ENCODE data around the gene LRRC38. TPM values are rescaled to one million over a fixed set of nuclear protein-coding genes. Genes with fewer than 3 reads are reported as not detected.

LRRC38 gene
- total and polyA plus RNA-seq, 2 of the 4 experiments (the other 2 are of a cell fraction) = not detected

GRCh38 chr1:13550663-13551062, 36.9 kb upstream of the LRRC38 start:
- H3K9me3 ChIP-seq (ENCODE audit: control insufficient read depth, insufficient read depth, low read length) = peaks cover 14% of the 10 kb centered on the region
- no CpG with 5 or more reads among the region's 4 CpGs for WGBS, 2 experiments (ENCODE audit: extremely low coverage in 2 of 2, insufficient read length in 1 of 2)
- no peak overlapping the region for H3K27ac ChIP-seq (ENCODE audit: insufficient read depth, low read length)
- H3K9ac ChIP-seq (ENCODE audit: low read depth, low read length) = no peak overlapping the region
- no peak overlapping the region for H3K4me3 ChIP-seq (ENCODE audit: insufficient read depth, low read depth, low read length)
- H2BK120ac ChIP-seq (ENCODE audit: low read depth, low read length) = no peak overlapping the region
- no peaks in the 10 kb centered on the region for H4K20me1 ChIP-seq (ENCODE audit: insufficient read depth, low read length)
- no peaks in the 10 kb centered on the region for H3K27me3 ChIP-seq (ENCODE audit: control insufficient read depth, insufficient read depth, low read length)
- ATAC-seq (ENCODE audit: low read depth) = no peak
- no peak overlapping the region for H2BK5ac ChIP-seq (ENCODE audit: low read depth, low read length, poor library complexity, severe bottlenecking)
- no peak overlapping the region for H2AK5ac ChIP-seq (ENCODE audit: low read depth, low read length)
- no peak overlapping the region for H2BK15ac ChIP-seq (ENCODE audit: low read depth, low read length)
- no TSS peak for BruUV-seq (replicated peaks)
- H3K4me1 ChIP-seq (ENCODE audit: control insufficient read depth, insufficient read depth, low read length) = no peaks in the 10 kb centered on the region
- in situ Hi-C loops (cut with MboI; ENCODE audit: low sequenced_read_pairs) = no loop called here
- no peak overlapping the region for H2BK20ac ChIP-seq (ENCODE audit: low read depth, low read length)
- POLR2A ChIA-PET (ENCODE audit: unreplicated experiment) = no interaction called here
- TF ChIP-seq MAZ (IDR thresholded peaks at IDR 0.05; ENCODE audit: borderline replicate concordance, low read depth, low read length) (no peak), RFX5 (IDR thresholded peaks at IDR 0.05; ENCODE audit: low read depth, low read length) (no peak), USF2 (IDR thresholded peaks at IDR 0.05; ENCODE audit: low read depth, low read length) (no peak), BHLHE40 (IDR thresholded peaks at IDR 0.05; ENCODE audit: low read depth, low read length) (no peak), CTCF (conservative IDR thresholded peaks at IDR 0.05; ENCODE audit: low read depth, low read length) (no peak), SMC3 (IDR thresholded peaks at IDR 0.05; ENCODE audit: low read depth, low read length) (no peak), RAD21 (IDR thresholded peaks at IDR 0.05; ENCODE audit: low read length) (no peak), CHD1 (IDR thresholded peaks at IDR 0.05; ENCODE audit: low read depth, low read length) (no peak), MAFK (IDR thresholded peaks at IDR 0.05; ENCODE audit: low read depth, low read length) (no peak), CEBPB (IDR thresholded peaks at IDR 0.05; ENCODE audit: low read depth, low read length) (no peak), ELK1 (IDR thresholded peaks at IDR 0.05; ENCODE audit: borderline replicate concordance, low read depth, low read length) (no peak)
- no peak for DNase-seq
- H3K56ac ChIP-seq (ENCODE audit: extremely low read depth, insufficient read depth, low read length) = no peak overlapping the region
- H3K4ac ChIP-seq (ENCODE audit: low read depth, low read length) = no peak overlapping the region
- no peaks in the 10 kb centered on the region for H3K9me1 ChIP-seq (ENCODE audit: insufficient read depth, low read length)
- H3K18ac ChIP-seq (ENCODE audit: low read depth, low read length) = no peak overlapping the region
- H4K91ac ChIP-seq (ENCODE audit: insufficient read depth, low read depth, low read length) = no peak overlapping the region
- no peak overlapping the region for H3K4me2 ChIP-seq (ENCODE audit: low read depth, low read length)
- dilution Hi-C loops (cut with HindIII; ENCODE audit: low sequenced_read_pairs, unreplicated experiment) = no loop called here
- intact Hi-C loops (cut with micrococcal nuclease) = no loop called here
- no peaks in the 10 kb centered on the region for H3K79me1 ChIP-seq (ENCODE audit: low read depth in 1 of 2, low read length in 2 of 2)
- H3K23ac ChIP-seq (ENCODE audit: low read depth, low read length) = no peak overlapping the region
- CTCF ChIA-PET = no interaction called here
- H2AK9ac ChIP-seq (replicated peaks; ENCODE audit: low read depth, low read length, poor library complexity) = no peak overlapping the region
- H4K8ac ChIP-seq (ENCODE audit: low read depth in 2 of 2, low read length in 2 of 2) = no peak overlapping the region
- H3K36me3 ChIP-seq (ENCODE audit: control insufficient read depth, insufficient read depth, low read length) = no peaks in the 10 kb centered on the region
- no peak overlapping the region for H3K14ac ChIP-seq (replicated peaks; ENCODE audit: low read depth, low read length)
- no peak overlapping the region for H2AFZ ChIP-seq (replicated peaks; ENCODE audit: low read length, poor library complexity)
- H4K5ac ChIP-seq (ENCODE audit: low read depth, low read length) = no peak overlapping the region
